ENCODE measurements around the gene SH3RF2.

SH3RF2 gene

GRCh38 chr5:146076028-146076427, 139.7 kb downstream of the SH3RF2 start:
- DNase-seq (ENCODE audit: low read depth): no peak
- no peak for TF ChIP-seq CTCF (conservative IDR thresholded peaks at IDR 0.05; ENCODE audit: low read length)
- no peak overlapping the region for H3K4me3 ChIP-seq (ENCODE audit: low read length)

DNA sequence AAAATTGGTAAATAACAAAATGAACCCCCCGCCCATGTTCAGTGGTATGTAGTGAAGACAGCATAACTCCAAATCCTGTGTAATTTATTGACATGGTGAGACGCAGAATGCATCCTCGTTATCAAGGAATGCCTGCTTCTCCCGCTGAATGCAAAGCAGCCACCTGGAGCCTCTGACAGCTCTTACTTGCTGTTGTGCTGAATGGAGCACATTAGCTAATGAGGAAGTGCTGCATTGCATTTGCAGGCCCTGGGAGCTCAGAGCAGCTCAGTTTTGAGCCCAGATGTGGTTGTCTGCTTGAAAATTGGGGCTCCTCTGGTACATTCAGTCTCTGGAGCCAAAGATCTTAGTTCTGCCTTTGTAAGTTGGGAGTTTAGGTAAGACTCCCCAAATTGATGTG, 140.1 kb downstream of the SH3RF2 start:
- no peak for TF ChIP-seq CTCF (conservative IDR thresholded peaks at IDR 0.05; ENCODE audit: low read length)
- no peak overlapping the region for H3K4me3 ChIP-seq (ENCODE audit: low read length)
- no peak for DNase-seq (ENCODE audit: low read depth)

DNA sequence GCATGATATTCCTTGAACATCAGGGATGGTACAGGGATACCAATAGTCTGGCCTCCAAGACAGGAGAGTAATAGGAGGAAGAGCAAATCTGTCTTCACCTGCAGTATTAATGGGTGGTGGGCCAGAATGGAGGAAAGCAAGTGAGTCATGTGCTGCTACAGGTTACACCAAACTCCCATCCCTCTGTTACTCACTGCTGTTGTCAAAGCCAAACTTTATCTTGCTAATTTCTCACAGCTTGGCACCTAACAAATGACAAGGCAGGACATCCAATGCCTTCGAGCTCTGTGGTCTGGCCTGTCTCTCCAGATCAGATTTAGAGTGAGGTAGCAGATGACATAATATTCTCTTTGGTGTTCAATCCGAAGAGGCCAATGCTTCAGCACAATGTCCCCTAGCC, 142.2 kb downstream of the SH3RF2 start:
- TF ChIP-seq CTCF (conservative IDR thresholded peaks at IDR 0.05; ENCODE audit: low read length): no peak
- no peak overlapping the region for H3K4me3 ChIP-seq (ENCODE audit: low read length)
- DNase-seq (ENCODE audit: low read depth): no peak

GRCh38 chr5:146079695-146080373, 143.5 kb downstream of the SH3RF2 start:
- no peak overlapping the region for H3K4me3 ChIP-seq (ENCODE audit: low read length)
- TF ChIP-seq CTCF (conservative IDR thresholded peaks at IDR 0.05; ENCODE audit: low read length): no peak
- peak; percentile 29 for DNase-seq (ENCODE audit: low read depth)

GRCh38 chr5:146081556-146081955, 145.2 kb downstream of the SH3RF2 start:
- no peak overlapping the region for H3K4me3 ChIP-seq (ENCODE audit: low read length)
- TF ChIP-seq CTCF (conservative IDR thresholded peaks at IDR 0.05; ENCODE audit: low read length): no peak
- DNase-seq (ENCODE audit: low read depth): peak; percentile 32

DNA sequence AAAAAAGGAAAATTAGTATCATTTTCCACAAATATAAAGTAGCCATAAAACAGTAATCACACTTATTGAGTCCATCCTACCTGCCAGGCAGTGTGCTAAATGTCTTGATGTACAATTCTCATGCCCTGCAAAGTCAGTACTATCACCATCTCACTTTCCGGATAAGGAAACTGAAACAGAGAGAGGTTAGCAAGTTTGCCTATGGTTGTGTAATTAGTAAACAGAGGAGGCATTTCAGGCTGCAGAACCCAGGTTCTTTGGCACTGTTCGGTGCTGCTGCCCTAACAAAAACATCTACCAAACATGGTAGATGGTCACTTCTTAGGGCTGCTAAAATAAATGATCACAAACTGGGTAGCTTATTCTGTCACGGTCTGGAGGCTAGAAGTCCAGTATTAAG, 146.4 kb downstream of the SH3RF2 start:
- no peak for TF ChIP-seq CTCF (conservative IDR thresholded peaks at IDR 0.05; ENCODE audit: low read length)
- DNase-seq (ENCODE audit: low read depth): no peak
- no peak overlapping the region for H3K4me3 ChIP-seq (ENCODE audit: low read length)

DNA sequence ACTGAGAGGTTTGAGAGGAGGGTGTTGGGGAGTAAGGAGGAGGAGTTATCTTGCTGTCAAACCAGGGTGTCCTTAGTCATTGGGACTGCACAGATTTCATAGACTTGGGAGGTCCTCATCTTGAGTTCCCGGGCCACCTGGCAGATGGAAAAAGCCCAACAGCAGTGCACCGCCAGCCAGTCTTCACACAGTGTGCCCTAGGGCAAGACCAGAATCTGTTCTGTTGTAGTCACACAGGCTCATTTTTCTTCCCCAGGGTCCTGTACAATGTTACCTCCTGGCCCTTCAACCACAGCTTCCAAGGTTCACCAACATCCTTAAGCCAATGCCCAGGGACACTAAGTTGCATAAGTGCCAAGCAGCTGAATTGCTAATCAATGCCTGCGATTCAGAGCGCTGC, 148.0 kb downstream of the SH3RF2 start:
- no peak for TF ChIP-seq CTCF (conservative IDR thresholded peaks at IDR 0.05; ENCODE audit: low read length)
- DNase-seq (ENCODE audit: low read depth): no peak
- no peak overlapping the region for H3K4me3 ChIP-seq (ENCODE audit: low read length)

All from AG10803 (cell line).